ENCODE results near the gene ANHX. TPM values are rescaled to one million over a fixed set of nuclear protein-coding genes. Genes with fewer than 3 reads are reported as not detected.

ANHX gene
- total RNA-seq, 1 experiment from 2014 or later: not detected

GRCh38 chr12:133233006-133233405 lies 2.7 kb downstream of the ANHX start:
- no peaks in the 10 kb centered on the region for H3K4me1 Mint-ChIP-seq (ENCODE audit: low read depth, unreplicated experiment)
- BruUV-seq (replicated peaks): no TSS peak
- Histone ChIP-seq H3K4me3 (ENCODE audit: low read depth, low read length) (no peak overlapping the region), H3K9me3 (no peaks in the 10 kb centered on the region; the same call in 1 of the 2 replicates), H3K27me3 (replicated peaks; ENCODE audit: control insufficient read depth, insufficient read depth, low read length) (no peaks in the 10 kb centered on the region), H3K4me1 (no peaks in the 10 kb centered on the region), H3K36me3 (ENCODE audit: control insufficient read depth, insufficient read depth, low read length) (no peaks in the 10 kb centered on the region)
- ChIA-PET POLR2A (no interaction called here), CTCF (no interaction called here)
- DNase-seq: no peak
- H3K4me3 Mint-ChIP-seq (ENCODE audit: unreplicated experiment): no peak overlapping the region
- no peak for TF ChIP-seq CTCF (IDR thresholded peaks at IDR 0.05; ENCODE audit: insufficient read depth in 1 of 2, low read depth in 1 of 2, low read length in 1 of 2, severe bottlenecking in 1 of 2, unreplicated experiment in 1 of 2)
- intact Hi-C loops (cut with micrococcal nuclease; ENCODE audit: unreplicated experiment): no loop called here
- peaks cover 47% of the 10 kb centered on the region for H3K9me3 Mint-ChIP-seq (ENCODE audit: unreplicated experiment)
- no peak overlapping the region for H3K27ac Mint-ChIP-seq (ENCODE audit: unreplicated experiment)
- H3K36me3 Mint-ChIP-seq (ENCODE audit: insufficient read depth, unreplicated experiment): peaks cover 5% of the 10 kb centered on the region
- H3K27me3 Mint-ChIP-seq (ENCODE audit: insufficient read depth, unreplicated experiment): no peaks in the 10 kb centered on the region

DNA sequence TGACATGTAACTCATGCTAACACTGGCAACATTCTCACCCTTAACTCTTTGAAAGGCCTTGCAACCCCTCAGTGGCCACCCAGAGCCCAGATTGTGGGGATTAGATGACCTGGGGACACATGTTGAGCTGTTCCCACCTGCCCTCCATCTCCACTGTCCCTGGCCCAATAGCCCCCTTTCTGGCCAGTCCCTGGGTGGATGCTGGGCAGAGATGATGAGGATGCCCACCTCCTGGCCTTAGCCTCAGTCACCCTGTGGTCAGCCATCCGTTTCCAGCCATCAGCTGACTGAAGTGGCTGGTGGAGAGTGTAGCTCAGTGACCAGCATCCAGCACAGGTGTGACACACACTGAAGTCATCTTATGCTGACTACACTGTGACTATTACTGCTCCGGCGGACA lies 4.7 kb downstream of the ANHX start:
- no peak overlapping the region for H3K27ac Mint-ChIP-seq (ENCODE audit: unreplicated experiment)
- no peaks in the 10 kb centered on the region for H3K27me3 Mint-ChIP-seq (ENCODE audit: insufficient read depth, unreplicated experiment)
- POLR2A ChIA-PET: no interaction called here
- Histone ChIP-seq H3K27me3 (replicated peaks; ENCODE audit: control insufficient read depth, insufficient read depth, low read length) (no peaks in the 10 kb centered on the region), H3K36me3 (ENCODE audit: control insufficient read depth, insufficient read depth, low read length) (no peaks in the 10 kb centered on the region), H3K9me3 (no peaks in the 10 kb centered on the region; the same call in 1 of the 2 replicates), H3K4me1 (no peaks in the 10 kb centered on the region), H3K4me3 (ENCODE audit: low read depth, low read length) (no peak overlapping the region)
- intact Hi-C loops (cut with micrococcal nuclease; ENCODE audit: unreplicated experiment): no loop called here
- peaks cover 49% of the 10 kb centered on the region for H3K9me3 Mint-ChIP-seq (ENCODE audit: unreplicated experiment)
- H3K4me3 Mint-ChIP-seq (ENCODE audit: unreplicated experiment): no peak overlapping the region
- BruUV-seq (replicated peaks): no TSS peak
- H3K4me1 Mint-ChIP-seq (ENCODE audit: low read depth, unreplicated experiment): no peaks in the 10 kb centered on the region
- H3K36me3 Mint-ChIP-seq (ENCODE audit: insufficient read depth, unreplicated experiment): peaks cover 5% of the 10 kb centered on the region
- TF ChIP-seq CTCF (IDR thresholded peaks at IDR 0.05; ENCODE audit: insufficient read depth in 1 of 2, low read depth in 1 of 2, low read length in 1 of 2, severe bottlenecking in 1 of 2, unreplicated experiment in 1 of 2): no peak
- no peak for DNase-seq
- CTCF ChIA-PET: no interaction called here

- Mint-ChIP-seq H3K4me1 (ENCODE audit: low read depth, unreplicated experiment) (no peaks in the 10 kb centered on the region), H3K27ac (ENCODE audit: unreplicated experiment) (no peak overlapping the region), H3K27me3 (ENCODE audit: insufficient read depth, unreplicated experiment) (no peaks in the 10 kb centered on the region), H3K36me3 (ENCODE audit: insufficient read depth, unreplicated experiment) (peaks cover 5% of the 10 kb centered on the region), H3K9me3 (ENCODE audit: unreplicated experiment) (peaks cover 47% of the 10 kb centered on the region), H3K4me3 (ENCODE audit: unreplicated experiment) (no peak overlapping the region)
- intact Hi-C loops (cut with micrococcal nuclease; ENCODE audit: unreplicated experiment): no loop called here
- DNase-seq: no peak
- TF ChIP-seq CTCF (IDR thresholded peaks at IDR 0.05; ENCODE audit: insufficient read depth in 1 of 2, low read depth in 1 of 2, low read length in 1 of 2, severe bottlenecking in 1 of 2, unreplicated experiment in 1 of 2): no peak
- POLR2A ChIA-PET: no interaction called here
- CTCF ChIA-PET: no interaction called here
- Histone ChIP-seq H3K27me3 (replicated peaks; ENCODE audit: control insufficient read depth, insufficient read depth, low read length) (no peaks in the 10 kb centered on the region), H3K4me3 (ENCODE audit: low read depth, low read length) (no peak overlapping the region), H3K36me3 (ENCODE audit: control insufficient read depth, insufficient read depth, low read length) (no peaks in the 10 kb centered on the region), H3K9me3 (no peaks in the 10 kb centered on the region), H3K4me1 (no peaks in the 10 kb centered on the region)
- no TSS peak for BruUV-seq (replicated peaks)
Measured at GRCh38 chr12:133227281-133227852, 8.3 kb downstream of the ANHX start.
